GM23338 (cell line): ENCODE measurements around the gene CDC14B. TPM values are rescaled to one million over a fixed set of nuclear protein-coding genes. Genes with fewer than 3 reads are reported as not detected.

ENCODE experiments used
- ATAC-seq: fragments of 200-7000 bp; cut with Tn5 transposase; 3 replicates; pipeline ENCODE4 v1.9.1; 2020
- DNase-seq: peaks from one replicate; pipeline ENCODE4 v3.0.0-alpha.2; 2015; ENCODE audit warnings: low spot score
- H2AFZ ChIP-seq: fragments of 200-600 bp; sonication (generic); 2 replicates; pipeline ENCODE4 v1.8.0; 2016; ENCODE audit warnings: antibody characterized with exemption, mild to moderate bottlenecking, moderate library complexity
- H3F3A ChIP-seq: fragments of 200-600 bp; sonication (generic); replicated peaks from 2 replicates; pipeline ENCODE4 v1.8.0; 2017; ENCODE audit warnings: antibody characterized with exemption, mixed run types, low read depth
- H3K27ac ChIP-seq: fragments of 200-600 bp; sonication (generic); 2 replicates; pipeline ENCODE4 v1.6.1; 2016; ENCODE audit warnings: low read depth
- H3K27me3 ChIP-seq: fragments of 200-600 bp; sonication (generic); 2 replicates; pipeline ENCODE4 v1.8.0; 2016; ENCODE audit warnings: mild to moderate bottlenecking, mixed run types, moderate library complexity; ENCODE audit not compliant: insufficient read depth
- H3K36me3 ChIP-seq: fragments of 200-600 bp; sonication (generic); 2 replicates; pipeline ENCODE4 v1.8.0; 2016; ENCODE audit warnings: mild to moderate bottlenecking; ENCODE audit not compliant: insufficient read depth
- H3K4me1 ChIP-seq: fragments of 200-600 bp; sonication (generic); 2 replicates; pipeline ENCODE4 v1.8.0; 2016; ENCODE audit warnings: mild to moderate bottlenecking, moderate library complexity; ENCODE audit not compliant: insufficient read depth
- H3K4me2 ChIP-seq: fragments of 200-600 bp; sonication (generic); 2 replicates; pipeline ENCODE4 v1.7.1; 2017; ENCODE audit warnings: mixed run types
- H3K4me3 ChIP-seq: fragments of 200-600 bp; sonication (generic); 2 replicates; pipeline ENCODE4 v1.6.1; 2016; ENCODE audit warnings: mixed run types
- H3K79me2 ChIP-seq: fragments of 200-600 bp; sonication (generic); replicated peaks from 2 replicates; pipeline ENCODE4 v1.8.0; 2017; ENCODE audit warnings: mild to moderate bottlenecking; ENCODE audit not compliant: insufficient read depth
- H3K9me2 ChIP-seq: fragments of 200-600 bp; sonication (generic); 2 replicates; pipeline ENCODE4 v1.8.0; 2017; ENCODE audit not compliant: insufficient read depth
- H4K20me1 ChIP-seq: fragments of 200-600 bp; sonication (generic); replicated peaks from 2 replicates; pipeline ENCODE4 v1.8.0; 2017; ENCODE audit warnings: mild to moderate bottlenecking; ENCODE audit not compliant: insufficient read depth
- H3K27ac Mint-ChIP-seq: 2 replicates; pipeline ENCODE4 v1.8.0; 2020; ENCODE audit warnings: inconsistent platforms, mild to moderate bottlenecking, moderate library complexity, mixed read lengths
- H3K27me3 Mint-ChIP-seq: 3 replicates; pipeline ENCODE4 v1.8.0; 2022; ENCODE audit warnings: low read depth, mild to moderate bottlenecking, moderate library complexity, mixed read lengths, inconsistent platforms; ENCODE audit not compliant: insufficient read depth, poor library complexity
- H3K36me3 Mint-ChIP-seq: 3 replicates; pipeline ENCODE4 v1.8.0; 2021; ENCODE audit warnings: low read depth, mild to moderate bottlenecking, inconsistent platforms, moderate library complexity, mixed read lengths
- H3K4me1 Mint-ChIP-seq: 3 replicates; pipeline ENCODE4 v1.8.0; 2020; ENCODE audit warnings: mild to moderate bottlenecking, inconsistent platforms, mixed read lengths
- H3K4me3 Mint-ChIP-seq: 3 replicates; pipeline ENCODE4 v1.8.0; 2021; ENCODE audit warnings: moderate library complexity, mild to moderate bottlenecking, inconsistent platforms, mixed read lengths
- H3K9me3 Mint-ChIP-seq: 3 replicates; pipeline ENCODE4 v1.8.0; 2020; ENCODE audit warnings: moderate library complexity, mild to moderate bottlenecking, inconsistent platforms, mixed read lengths
- CREB1 ChIP-seq: fragments of 250-450 bp; sonication (Bioruptor Pico); IDR thresholded peaks from 2 replicates; pipeline ENCODE4 v1.5.0; 2020; ENCODE audit warnings: low read depth, mild to moderate bottlenecking, moderate library complexity
- CTCF ChIP-seq, 2 experiments: fragments of 200-600 bp in 1 of 2; sonication (generic) in 1 of 2; conservative IDR thresholded peaks; 2 replicates each; pipeline versions ENCODE4 v1.5.1 to v1.6.1; 2016 to 2017; ENCODE audit warnings: antibody characterized with exemption in 2 of 2, low read depth in 2 of 2, mild to moderate bottlenecking in 2 of 2, moderate library complexity in 1 of 2
- EZH2 ChIP-seq: fragments of 200-600 bp; sonication (generic); IDR thresholded peaks from one replicate; pipeline ENCODE4 v1.8.0; 2017; ENCODE audit warnings: antibody characterized with exemption, mild to moderate bottlenecking, low read depth; ENCODE audit not compliant: unreplicated experiment
- EZH2phosphoT487 ChIP-seq: fragments of 200-600 bp; sonication (generic); IDR thresholded peaks from one replicate; pipeline ENCODE4 v1.8.1; 2018; ENCODE audit warnings: antibody characterized with exemption; ENCODE audit not compliant: unreplicated experiment
- JUNB ChIP-seq: IDR thresholded peaks from one replicate; pipeline ENCODE4 v1.6.1; 2016; ENCODE audit warnings: antibody characterized with exemption; ENCODE audit not compliant: unreplicated experiment
- NANOG ChIP-seq: IDR thresholded peaks from 2 replicates; pipeline ENCODE4 v1.6.1; 2016; ENCODE audit warnings: antibody characterized with exemption, borderline replicate concordance
- POLR2AphosphoS5 ChIP-seq: IDR thresholded peaks from 2 replicates; pipeline ENCODE4 v1.6.1; 2016; ENCODE audit warnings: antibody characterized with exemption, low read depth
- STAT1 ChIP-seq: IDR thresholded peaks from one replicate; pipeline ENCODE4 v1.6.1; 2016; ENCODE audit warnings: antibody characterized with exemption; ENCODE audit not compliant: unreplicated experiment
- ZNF114 ChIP-seq: fragments of 250-450 bp; sonication (Bioruptor Pico); IDR thresholded peaks from 2 replicates; pipeline ENCODE4 v1.5.0; 2020; ENCODE audit warnings: mild to moderate bottlenecking, moderate library complexity
- ZNF331 ChIP-seq: fragments of 250-450 bp; sonication (Bioruptor Pico); IDR thresholded peaks from 2 replicates; pipeline ENCODE4 v1.5.0; 2020; ENCODE audit warnings: low read depth, mild to moderate bottlenecking, moderate library complexity
- ZNF462 ChIP-seq: fragments of 250-450 bp; sonication (Bioruptor Pico); IDR thresholded peaks from 2 replicates; pipeline ENCODE4 v1.5.0; 2020; ENCODE audit warnings: mild to moderate bottlenecking, moderate library complexity
- polyA plus RNA-seq: library from polyadenylated mRNA; unstranded; fragments of >200 nt; fragmentation: Nextera tagmentation; extraction: Ambion mirVana; gene quantifications from 2 replicates; pipeline ENCODE4 v1.2.1, GENCODE V29; 2016
- total RNA-seq: library from RNA; depleted of rRNA; stranded (reverse); fragments of >200 nt; shearing (Covaris generic); gene quantifications from 2 replicates; pipeline ENCODE4 v1.2.3, GENCODE V29; 2014
- TF ChIP-seq, protein P1 (sequence below): IDR thresholded peaks from one replicate; pipeline ENCODE4 v1.6.1; 2018; ENCODE audit warnings: antibody characterized with exemption; ENCODE audit not compliant: unreplicated experiment
- TF ChIP-seq, protein P2 (sequence below): IDR thresholded peaks from 2 replicates; pipeline ENCODE4 v1.6.1; 2016; ENCODE audit warnings: antibody characterized with exemption

CDC14B gene
- total and polyA plus RNA-seq, 2 experiments from 2014 or later, result 12.2 to 52.1 TPM

GRCh38 chr9:96587338-96588315 is 32.0 kb downstream of the CDC14B start:
- Histone ChIP-seq H3K36me3 (no peaks in the 10 kb centered on the region), H3K79me2 (peaks cover 82% of the 10 kb centered on the region), H3K9me2 (no peaks in the 10 kb centered on the region), H3K27me3 (no peaks in the 10 kb centered on the region), H2AFZ (no peak overlapping the region), H3K27ac (peak overlapping the region; percentile 14), H3F3A (0 out of 2 replicates have a peak, but pooled peaks cover 3% of the 10 kb centered on the region), H4K20me1 (peaks cover 9% of the 10 kb centered on the region), H3K4me1 (peaks cover 38% of the 10 kb centered on the region), H3K4me3 (no peak overlapping the region), H3K4me2 (no peak overlapping the region)
- TF ChIP-seq, protein P1, sequence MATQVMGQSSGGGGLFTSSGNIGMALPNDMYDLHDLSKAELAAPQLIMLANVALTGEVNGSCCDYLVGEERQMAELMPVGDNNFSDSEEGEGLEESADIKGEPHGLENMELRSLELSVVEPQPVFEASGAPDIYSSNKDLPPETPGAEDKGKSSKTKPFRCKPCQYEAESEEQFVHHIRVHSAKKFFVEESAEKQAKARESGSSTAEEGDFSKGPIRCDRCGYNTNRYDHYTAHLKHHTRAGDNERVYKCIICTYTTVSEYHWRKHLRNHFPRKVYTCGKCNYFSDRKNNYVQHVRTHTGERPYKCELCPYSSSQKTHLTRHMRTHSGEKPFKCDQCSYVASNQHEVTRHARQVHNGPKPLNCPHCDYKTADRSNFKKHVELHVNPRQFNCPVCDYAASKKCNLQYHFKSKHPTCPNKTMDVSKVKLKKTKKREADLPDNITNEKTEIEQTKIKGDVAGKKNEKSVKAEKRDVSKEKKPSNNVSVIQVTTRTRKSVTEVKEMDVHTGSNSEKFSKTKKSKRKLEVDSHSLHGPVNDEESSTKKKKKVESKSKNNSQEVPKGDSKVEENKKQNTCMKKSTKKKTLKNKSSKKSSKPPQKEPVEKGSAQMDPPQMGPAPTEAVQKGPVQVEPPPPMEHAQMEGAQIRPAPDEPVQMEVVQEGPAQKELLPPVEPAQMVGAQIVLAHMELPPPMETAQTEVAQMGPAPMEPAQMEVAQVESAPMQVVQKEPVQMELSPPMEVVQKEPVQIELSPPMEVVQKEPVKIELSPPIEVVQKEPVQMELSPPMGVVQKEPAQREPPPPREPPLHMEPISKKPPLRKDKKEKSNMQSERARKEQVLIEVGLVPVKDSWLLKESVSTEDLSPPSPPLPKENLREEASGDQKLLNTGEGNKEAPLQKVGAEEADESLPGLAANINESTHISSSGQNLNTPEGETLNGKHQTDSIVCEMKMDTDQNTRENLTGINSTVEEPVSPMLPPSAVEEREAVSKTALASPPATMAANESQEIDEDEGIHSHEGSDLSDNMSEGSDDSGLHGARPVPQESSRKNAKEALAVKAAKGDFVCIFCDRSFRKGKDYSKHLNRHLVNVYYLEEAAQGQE, result no peak
- TF ChIP-seq EZH2 (no peak), CTCF (conservative IDR thresholded peaks at IDR 0.05; ENCODE audit: low read depth in 2 of 2) (no peak), STAT1 (no peak), CREB1 (CRISPR knock-in tag) (no peak), POLR2AphosphoS5 (no peak), ZNF114 (no peak), NANOG (no peak), JUNB (no peak), ZNF331 (CRISPR knock-in tag) (no peak), EZH2phosphoT487 (no peak), ZNF462 (CRISPR knock-in tag) (no peak)
- TF ChIP-seq, protein P2, sequence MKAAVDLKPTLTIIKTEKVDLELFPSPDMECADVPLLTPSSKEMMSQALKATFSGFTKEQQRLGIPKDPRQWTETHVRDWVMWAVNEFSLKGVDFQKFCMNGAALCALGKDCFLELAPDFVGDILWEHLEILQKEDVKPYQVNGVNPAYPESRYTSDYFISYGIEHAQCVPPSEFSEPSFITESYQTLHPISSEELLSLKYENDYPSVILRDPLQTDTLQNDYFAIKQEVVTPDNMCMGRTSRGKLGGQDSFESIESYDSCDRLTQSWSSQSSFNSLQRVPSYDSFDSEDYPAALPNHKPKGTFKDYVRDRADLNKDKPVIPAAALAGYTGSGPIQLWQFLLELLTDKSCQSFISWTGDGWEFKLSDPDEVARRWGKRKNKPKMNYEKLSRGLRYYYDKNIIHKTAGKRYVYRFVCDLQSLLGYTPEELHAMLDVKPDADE, result no peak
- H3K4me1 Mint-ChIP-seq, result peaks cover 35% of the 10 kb centered on the region
- H3K4me3 Mint-ChIP-seq, result no peak overlapping the region
- peaks cover 2% of the 10 kb centered on the region for H3K27me3 Mint-ChIP-seq
- H3K9me3 Mint-ChIP-seq, result no peaks in the 10 kb centered on the region
- no peaks in the 10 kb centered on the region for H3K36me3 Mint-ChIP-seq
- peak overlapping the region; percentile 78 for H3K27ac Mint-ChIP-seq
- DNase-seq (no peak), ATAC-seq (peak; percentile 47)
